ENCODE measurements around the gene EPB42.

The EPB42 gene

DNA sequence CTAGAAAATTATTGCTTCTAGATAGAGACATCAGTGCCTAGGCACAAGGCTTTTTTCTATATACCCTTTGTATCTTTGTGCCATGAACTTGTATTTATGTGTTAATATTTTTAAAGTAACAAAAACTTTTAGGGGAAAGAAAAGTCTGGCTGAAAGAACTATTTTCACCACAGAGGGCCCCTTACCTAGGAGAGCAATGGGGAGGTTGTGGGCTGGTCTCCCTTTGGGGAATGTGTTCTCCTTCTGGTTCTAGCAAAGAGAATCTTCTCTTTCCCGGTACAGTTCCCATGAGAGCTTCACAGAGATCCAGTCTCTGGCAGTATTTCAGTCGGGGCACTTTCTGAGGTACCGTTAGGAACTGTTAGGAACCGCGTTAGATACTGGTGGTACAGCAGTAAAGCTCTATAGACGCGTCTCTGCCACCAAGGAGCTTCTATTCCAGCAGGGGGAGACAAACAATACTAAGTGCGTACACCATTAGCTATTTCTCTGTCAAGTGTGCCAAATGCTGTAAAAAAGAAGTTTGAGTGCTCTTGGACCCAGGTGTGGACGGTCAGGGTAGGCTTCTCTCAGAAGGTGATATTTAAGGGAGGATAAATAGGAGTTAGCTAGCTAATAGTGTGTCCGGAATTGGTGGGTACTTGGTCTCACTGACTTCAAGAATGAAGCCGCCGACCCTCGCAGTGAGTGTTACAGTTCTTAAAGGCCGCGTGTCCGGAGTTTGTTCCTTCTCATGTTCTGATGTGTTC is 4.6 kb upstream of the EPB42 start:
- TF ChIP-seq, protein P1, sequence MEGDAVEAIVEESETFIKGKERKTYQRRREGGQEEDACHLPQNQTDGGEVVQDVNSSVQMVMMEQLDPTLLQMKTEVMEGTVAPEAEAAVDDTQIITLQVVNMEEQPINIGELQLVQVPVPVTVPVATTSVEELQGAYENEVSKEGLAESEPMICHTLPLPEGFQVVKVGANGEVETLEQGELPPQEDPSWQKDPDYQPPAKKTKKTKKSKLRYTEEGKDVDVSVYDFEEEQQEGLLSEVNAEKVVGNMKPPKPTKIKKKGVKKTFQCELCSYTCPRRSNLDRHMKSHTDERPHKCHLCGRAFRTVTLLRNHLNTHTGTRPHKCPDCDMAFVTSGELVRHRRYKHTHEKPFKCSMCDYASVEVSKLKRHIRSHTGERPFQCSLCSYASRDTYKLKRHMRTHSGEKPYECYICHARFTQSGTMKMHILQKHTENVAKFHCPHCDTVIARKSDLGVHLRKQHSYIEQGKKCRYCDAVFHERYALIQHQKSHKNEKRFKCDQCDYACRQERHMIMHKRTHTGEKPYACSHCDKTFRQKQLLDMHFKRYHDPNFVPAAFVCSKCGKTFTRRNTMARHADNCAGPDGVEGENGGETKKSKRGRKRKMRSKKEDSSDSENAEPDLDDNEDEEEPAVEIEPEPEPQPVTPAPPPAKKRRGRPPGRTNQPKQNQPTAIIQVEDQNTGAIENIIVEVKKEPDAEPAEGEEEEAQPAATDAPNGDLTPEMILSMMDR (IDR thresholded peaks at IDR 0.05; ENCODE audit: low read depth, low read length, missing control alignments): peak; percentile 85
- in situ Hi-C loops (cut with HindIII; ENCODE audit: low sequenced_read_pairs): no loop called here
- DNase-seq (ENCODE audit: low read depth): peak; percentile 66
- H3K4me3 ChIP-seq (ENCODE audit: low read depth, low read length): no peak overlapping the region

DNA sequence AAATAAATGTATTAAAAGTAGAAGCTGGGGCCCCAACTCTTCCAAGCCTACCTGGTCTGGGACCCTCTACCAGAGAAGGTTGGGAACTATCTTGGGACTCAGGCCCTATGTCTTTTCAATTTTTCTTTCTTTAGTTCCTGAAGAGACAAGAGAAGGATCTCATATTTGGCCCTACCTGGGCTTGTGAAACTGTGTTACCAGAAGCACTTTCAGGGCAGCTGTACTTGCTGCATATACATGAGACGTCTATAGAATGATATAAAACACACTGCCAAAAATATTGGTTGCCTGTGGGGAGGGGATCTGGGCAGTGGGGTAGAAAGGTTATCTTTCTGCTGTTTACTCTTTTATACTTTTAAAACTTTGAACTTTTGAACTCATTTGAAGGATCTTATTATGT is 604 bp upstream of the EPB42 start:
- no peak overlapping the region for H3K4me3 ChIP-seq (ENCODE audit: low read depth, low read length)
- TF ChIP-seq, protein P1 (IDR thresholded peaks at IDR 0.05; ENCODE audit: low read depth, low read length, missing control alignments): no peak
- DNase-seq (ENCODE audit: low read depth): no peak
- in situ Hi-C loops (cut with HindIII; ENCODE audit: low sequenced_read_pairs): no loop called here

DNA sequence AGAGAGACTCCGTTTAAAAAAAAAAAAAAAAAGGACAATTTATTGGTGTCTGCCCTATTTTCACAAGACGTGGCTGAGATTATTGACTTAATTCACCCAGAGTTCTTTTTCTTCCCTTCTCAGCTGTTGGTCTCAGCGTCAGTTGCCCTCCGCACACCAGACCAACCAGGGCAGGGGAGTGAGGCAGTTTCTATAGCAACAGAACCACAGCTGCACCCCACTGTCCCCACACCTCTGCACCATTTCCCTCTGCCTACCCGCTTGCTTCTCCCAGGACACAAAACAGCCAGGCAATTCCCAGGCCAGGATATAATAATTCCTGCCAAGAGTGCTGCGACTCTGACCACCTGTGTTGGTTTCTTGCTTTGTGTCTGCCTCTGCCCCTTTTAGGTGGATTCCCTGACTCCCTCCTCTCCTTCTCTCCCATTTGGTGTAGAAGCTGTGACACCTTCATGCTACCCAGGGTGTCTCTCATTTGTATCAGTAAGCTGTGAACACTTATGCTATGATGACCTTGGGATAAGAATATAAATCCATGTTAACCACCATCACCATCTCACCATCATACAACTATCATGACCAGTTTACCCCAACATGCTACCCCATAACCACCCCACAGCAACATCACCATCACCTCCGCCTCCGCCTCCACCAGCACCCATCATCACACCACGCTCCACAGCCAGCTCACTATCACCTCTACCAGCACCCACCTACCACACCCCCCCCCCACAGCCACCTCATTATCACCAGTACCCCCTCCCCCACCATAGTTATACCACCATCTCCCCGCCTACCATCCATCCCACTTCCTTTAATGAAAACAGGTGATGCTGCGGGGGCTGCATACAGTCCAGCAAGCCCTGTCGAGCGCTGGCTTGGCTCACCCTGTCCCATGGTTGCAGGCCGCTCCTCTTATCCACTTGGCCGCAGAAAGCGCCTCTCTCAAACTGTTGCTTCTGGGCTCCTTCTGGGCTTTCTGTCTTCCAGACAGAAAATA is 589 bp downstream of the EPB42 start:
- DNase-seq (ENCODE audit: low read depth): no peak
- no peak overlapping the region for H3K4me3 ChIP-seq (ENCODE audit: low read depth, low read length)
- TF ChIP-seq, protein P1 (IDR thresholded peaks at IDR 0.05; ENCODE audit: low read depth, low read length, missing control alignments): no peak
- in situ Hi-C loops (cut with HindIII; ENCODE audit: low sequenced_read_pairs): no loop called here

DNA sequence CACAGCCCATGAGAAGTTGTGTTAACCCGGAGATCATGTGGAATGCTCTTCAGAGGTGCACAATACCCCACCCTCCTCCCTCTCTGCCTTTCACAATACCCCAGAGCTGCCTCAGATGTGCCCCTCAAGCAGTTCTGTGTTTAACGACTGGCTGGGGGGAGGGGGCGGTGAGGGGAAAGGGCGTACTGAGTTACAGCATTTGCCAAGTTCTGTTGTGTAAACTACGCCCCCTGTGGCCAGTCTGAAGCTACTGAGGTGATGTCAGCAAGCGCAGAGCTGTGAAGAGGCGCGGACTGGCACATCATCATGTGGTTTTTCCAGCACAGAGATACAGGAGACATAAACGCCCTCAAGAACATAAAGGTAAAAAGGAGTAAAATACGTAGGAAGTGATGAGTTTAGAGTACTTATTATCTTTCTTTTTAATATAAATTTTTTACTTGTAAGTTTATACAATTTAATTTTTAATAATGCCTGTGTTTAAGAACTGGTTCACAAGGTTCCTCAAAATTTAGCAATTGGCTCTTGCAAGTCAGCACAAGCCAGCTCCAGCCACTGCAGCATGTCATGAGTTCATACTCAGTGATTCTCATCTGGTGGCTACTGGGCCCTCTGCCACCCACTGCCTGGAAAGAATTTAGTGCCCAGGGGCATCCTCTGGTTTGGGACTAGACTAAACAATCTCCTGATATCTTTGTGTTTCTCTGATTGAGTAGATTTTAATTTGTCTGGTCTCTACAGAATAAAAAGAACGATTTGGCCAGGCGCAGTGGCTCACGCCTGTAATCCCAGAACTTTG is 1.7 kb downstream of the EPB42 start:
- no peak overlapping the region for H3K4me3 ChIP-seq (ENCODE audit: low read depth, low read length)
- in situ Hi-C loops (cut with HindIII; ENCODE audit: low sequenced_read_pairs): no loop called here
- TF ChIP-seq, protein P1 (IDR thresholded peaks at IDR 0.05; ENCODE audit: low read depth, low read length, missing control alignments): peak; percentile 26
- no peak for DNase-seq (ENCODE audit: low read depth)

DNA sequence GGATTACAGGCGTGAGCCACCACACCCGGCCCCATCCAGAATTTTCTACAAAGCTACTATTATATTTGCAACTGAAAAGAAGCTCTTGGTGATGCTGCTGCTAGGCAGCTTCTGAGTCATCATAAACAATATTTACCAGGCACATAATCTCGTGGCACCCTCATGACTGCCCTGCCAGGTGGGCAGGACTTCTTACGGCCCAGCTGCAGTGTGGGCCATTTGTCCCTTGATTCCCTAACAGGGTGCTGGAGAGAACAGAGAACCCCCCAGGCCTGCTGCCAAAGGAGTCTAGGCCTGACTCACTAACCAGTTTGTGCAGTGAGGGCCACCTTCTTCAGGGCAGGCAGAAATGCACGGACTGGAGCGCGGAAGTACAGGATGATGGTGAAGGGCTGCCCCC is 4.9 kb downstream of the EPB42 start:
- no peak for DNase-seq (ENCODE audit: low read depth)
- no peak overlapping the region for H3K4me3 ChIP-seq (ENCODE audit: low read depth, low read length)
- TF ChIP-seq, protein P1 (IDR thresholded peaks at IDR 0.05; ENCODE audit: low read depth, low read length, missing control alignments): no peak
- in situ Hi-C loops (cut with HindIII; ENCODE audit: low sequenced_read_pairs): no loop called here
